Upper lobe of left lung (tissue), 4 donors: ENCODE measurements around the gene ADPRHL1.

Source experiments
- EP300 ChIP-seq, 4 donors: sonication (generic); formaldehyde crosslinking; IDR thresholded peaks; one replicate each; pipeline ENCODE4 v1.5.1; 2017; ENCODE audit warnings: antibody characterized with exemption in 4 of 4, control low read depth in 2 of 4
- POLR2A ChIP-seq, 4 donors: fragments of 450-650 bp; IDR thresholded peaks; one replicate each; pipeline ENCODE4 v1.5.1; 2016 to 2017; ENCODE audit warnings: antibody characterized with exemption in 4 of 4, mild to moderate bottlenecking in 2 of 4
- POLR2AphosphoS5 ChIP-seq, 2 donors: sonication (generic); formaldehyde crosslinking; IDR thresholded peaks; one replicate each; pipeline ENCODE4 v1.5.1; 2017; ENCODE audit warnings: antibody characterized with exemption in 2 of 2
- TF ChIP-seq, protein P1 (sequence below), 6 experiments: fragments of 450-650 bp in 4 of 6; fragments of 200-600 bp in 2 of 6; sonication (generic) in 2 of 6; IDR thresholded peaks; one replicate each; pipeline ENCODE4 v1.5.1; 2016 to 2019; ENCODE audit warnings: antibody characterized with exemption in 6 of 6

- TF ChIP-seq POLR2A (IDR thresholded peaks at IDR 0.05) (peak in 1 of 4 donors; percentile 9), POLR2AphosphoS5 (IDR thresholded peaks at IDR 0.05) (no peak), EP300 (IDR thresholded peaks at IDR 0.05) (no peak)
- TF ChIP-seq, protein P1, sequence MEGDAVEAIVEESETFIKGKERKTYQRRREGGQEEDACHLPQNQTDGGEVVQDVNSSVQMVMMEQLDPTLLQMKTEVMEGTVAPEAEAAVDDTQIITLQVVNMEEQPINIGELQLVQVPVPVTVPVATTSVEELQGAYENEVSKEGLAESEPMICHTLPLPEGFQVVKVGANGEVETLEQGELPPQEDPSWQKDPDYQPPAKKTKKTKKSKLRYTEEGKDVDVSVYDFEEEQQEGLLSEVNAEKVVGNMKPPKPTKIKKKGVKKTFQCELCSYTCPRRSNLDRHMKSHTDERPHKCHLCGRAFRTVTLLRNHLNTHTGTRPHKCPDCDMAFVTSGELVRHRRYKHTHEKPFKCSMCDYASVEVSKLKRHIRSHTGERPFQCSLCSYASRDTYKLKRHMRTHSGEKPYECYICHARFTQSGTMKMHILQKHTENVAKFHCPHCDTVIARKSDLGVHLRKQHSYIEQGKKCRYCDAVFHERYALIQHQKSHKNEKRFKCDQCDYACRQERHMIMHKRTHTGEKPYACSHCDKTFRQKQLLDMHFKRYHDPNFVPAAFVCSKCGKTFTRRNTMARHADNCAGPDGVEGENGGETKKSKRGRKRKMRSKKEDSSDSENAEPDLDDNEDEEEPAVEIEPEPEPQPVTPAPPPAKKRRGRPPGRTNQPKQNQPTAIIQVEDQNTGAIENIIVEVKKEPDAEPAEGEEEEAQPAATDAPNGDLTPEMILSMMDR (IDR thresholded peaks at IDR 0.05), result no peak
Measured at GRCh38 chr13:113448885-113449692, 4.2 kb downstream of the ADPRHL1 start.
